Ascending aorta (tissue), 2 donors: Measurements from ENCODE around the gene ANKH. TPM values are rescaled to one million over a fixed set of nuclear protein-coding genes. Genes with fewer than 3 reads are reported as not detected.

ENCODE experiments used
- DNase-seq, 2 donors: peaks; one replicate each; pipeline ENCODE4 v3.0.0-alpha.2; 2019; ENCODE audit warnings: low spot score in 2 of 2
- H3K27ac ChIP-seq, 2 donors: fragments of 200-600 bp; sonication (generic); one replicate each; pipeline ENCODE4 v1.5.1; 2016 to 2017; ENCODE audit warnings: mild to moderate bottlenecking in 1 of 2
- H3K27me3 ChIP-seq: fragments of 200-600 bp; sonication (generic); one replicate; pipeline ENCODE4 v1.5.1; 2017
- H3K36me3 ChIP-seq, 2 donors: fragments of 200-600 bp; sonication (generic); one replicate each; pipeline ENCODE4 v1.5.1; 2016
- H3K4me1 ChIP-seq, 2 donors: fragments of 200-600 bp; sonication (generic); one replicate each; pipeline ENCODE4 v1.5.1; 2016 to 2017; ENCODE audit warnings: mild to moderate bottlenecking in 1 of 2
- H3K4me3 ChIP-seq, 2 donors: fragments of 200-600 bp; sonication (generic); one replicate each; pipeline ENCODE4 v1.5.1; 2016 to 2017; ENCODE audit warnings: mild to moderate bottlenecking in 1 of 2
- H3K9me3 ChIP-seq, 2 donors: fragments of 200-600 bp; sonication (generic); one replicate each; pipeline ENCODE4 v1.5.1; 2016
- intact Hi-C: fragments of 100-400 bp; cut with DNase I; formaldehyde crosslinking; loops from one replicate; pipeline ENCODE4 v1.15.1; 2023
- total RNA-seq: library from RNA; depleted of rRNA; stranded (reverse); fragments of >200 nt; gene quantifications from one replicate; pipeline ENCODE4 v1.1.0, GENCODE V29; 2016
- TF ChIP-seq, protein P1 (sequence below), 3 experiments: fragments of 200-600 bp in 2 of 3; fragments of 450-650 bp in 1 of 3; sonication (generic) in 2 of 3; IDR thresholded peaks; one replicate each; pipeline ENCODE4 v1.5.1; 2016 to 2019; ENCODE audit warnings: antibody characterized with exemption in 3 of 3, mild to moderate bottlenecking in 1 of 3, moderate library complexity in 1 of 3

ANKH gene
- total RNA-seq, 1 donor from 2014 or later: 388 TPM

DNA sequence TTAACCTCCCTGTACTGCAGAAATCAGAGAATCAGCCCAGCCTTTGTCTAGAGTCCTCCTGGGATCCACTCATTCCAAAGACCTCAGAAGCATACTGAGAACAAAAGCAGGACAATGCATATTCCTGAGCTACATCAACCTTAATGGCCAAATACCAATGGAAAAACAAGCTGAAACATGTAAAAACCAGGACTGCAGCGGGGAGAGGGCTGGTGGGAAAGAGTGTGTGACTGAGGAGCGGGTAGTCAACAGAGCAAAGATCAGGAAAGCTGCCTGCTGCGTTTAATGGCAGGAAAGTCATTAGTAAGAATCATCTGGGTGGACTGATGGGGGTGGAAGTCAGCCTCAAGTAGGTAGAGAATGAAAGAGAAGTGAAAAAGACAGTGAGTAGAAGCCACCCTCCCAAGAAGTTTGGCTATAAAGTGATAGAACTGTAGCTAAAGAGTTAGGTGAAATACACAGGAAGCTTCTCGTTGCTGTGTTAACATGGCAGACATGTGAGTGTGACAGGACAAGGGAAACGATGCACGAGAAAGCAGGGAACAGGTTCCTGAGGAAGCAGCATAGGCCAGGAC lies 119.0 kb downstream of the ANKH start:
- intact Hi-C loops: no loop called here
- TF ChIP-seq, protein P1, sequence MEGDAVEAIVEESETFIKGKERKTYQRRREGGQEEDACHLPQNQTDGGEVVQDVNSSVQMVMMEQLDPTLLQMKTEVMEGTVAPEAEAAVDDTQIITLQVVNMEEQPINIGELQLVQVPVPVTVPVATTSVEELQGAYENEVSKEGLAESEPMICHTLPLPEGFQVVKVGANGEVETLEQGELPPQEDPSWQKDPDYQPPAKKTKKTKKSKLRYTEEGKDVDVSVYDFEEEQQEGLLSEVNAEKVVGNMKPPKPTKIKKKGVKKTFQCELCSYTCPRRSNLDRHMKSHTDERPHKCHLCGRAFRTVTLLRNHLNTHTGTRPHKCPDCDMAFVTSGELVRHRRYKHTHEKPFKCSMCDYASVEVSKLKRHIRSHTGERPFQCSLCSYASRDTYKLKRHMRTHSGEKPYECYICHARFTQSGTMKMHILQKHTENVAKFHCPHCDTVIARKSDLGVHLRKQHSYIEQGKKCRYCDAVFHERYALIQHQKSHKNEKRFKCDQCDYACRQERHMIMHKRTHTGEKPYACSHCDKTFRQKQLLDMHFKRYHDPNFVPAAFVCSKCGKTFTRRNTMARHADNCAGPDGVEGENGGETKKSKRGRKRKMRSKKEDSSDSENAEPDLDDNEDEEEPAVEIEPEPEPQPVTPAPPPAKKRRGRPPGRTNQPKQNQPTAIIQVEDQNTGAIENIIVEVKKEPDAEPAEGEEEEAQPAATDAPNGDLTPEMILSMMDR (IDR thresholded peaks at IDR 0.05): no peak
- H3K36me3 ChIP-seq: peaks cover 12 to 43% of the 10 kb centered on the region in 2 donors

GRCh38 chr5:14750712-14751111 lies 120.9 kb downstream of the ANKH start:
- TF ChIP-seq, protein P1 (IDR thresholded peaks at IDR 0.05): no peak
- no peak overlapping the region for H3K27ac ChIP-seq
- intact Hi-C loops: no loop called here

More for the DNA sequence above, 119.0 kb downstream of the ANKH start:
- peaks cover 0 to 6% of the 10 kb centered on the region in 2 donors for H3K4me1 ChIP-seq
- H3K27ac ChIP-seq: peak overlapping the region in 1 of 2 donors; percentile 17
- H3K27me3 ChIP-seq: no peaks in the 10 kb centered on the region
- no peak overlapping the region for H3K4me3 ChIP-seq
- DNase-seq: no peak
- H3K9me3 ChIP-seq: no peaks in the 10 kb centered on the region

DNA sequence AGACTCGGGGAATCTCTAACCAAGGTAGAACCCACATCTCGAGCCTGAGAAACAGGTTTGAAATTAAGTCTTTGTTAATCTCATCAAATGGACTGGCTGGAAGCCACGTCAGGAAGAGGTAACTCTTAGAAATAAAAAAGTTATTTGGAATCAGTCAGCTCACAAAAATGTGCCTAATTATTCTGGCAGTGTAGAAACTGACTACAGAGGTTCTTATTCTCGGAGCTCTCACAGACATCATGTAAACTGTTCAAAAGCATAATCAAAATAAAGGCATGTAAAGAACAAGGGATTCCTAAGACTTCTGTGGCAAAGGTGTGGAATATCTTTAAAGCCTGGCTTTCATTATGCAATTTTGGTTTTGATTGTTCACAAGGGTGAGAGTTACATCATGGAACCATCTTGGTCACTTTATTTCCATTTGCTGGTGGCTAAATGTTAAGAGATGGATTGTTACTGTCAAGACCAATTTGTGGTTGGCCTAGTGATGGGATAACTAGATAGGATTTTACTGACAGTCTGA lies 121.9 kb downstream of the ANKH start:
- TF ChIP-seq, protein P1 (IDR thresholded peaks at IDR 0.05): no peak

More at GRCh38 chr5:14750712-14751111, 120.9 kb downstream of the ANKH start:
- peaks cover 20 to 54% of the 10 kb centered on the region in 2 donors for H3K36me3 ChIP-seq
- no peaks in the 10 kb centered on the region for H3K9me3 ChIP-seq
- H3K27me3 ChIP-seq: no peaks in the 10 kb centered on the region
- H3K4me1 ChIP-seq: peaks cover 0 to 6% of the 10 kb centered on the region in 2 donors
- no peak for DNase-seq
- H3K4me3 ChIP-seq: no peak overlapping the region

DNA sequence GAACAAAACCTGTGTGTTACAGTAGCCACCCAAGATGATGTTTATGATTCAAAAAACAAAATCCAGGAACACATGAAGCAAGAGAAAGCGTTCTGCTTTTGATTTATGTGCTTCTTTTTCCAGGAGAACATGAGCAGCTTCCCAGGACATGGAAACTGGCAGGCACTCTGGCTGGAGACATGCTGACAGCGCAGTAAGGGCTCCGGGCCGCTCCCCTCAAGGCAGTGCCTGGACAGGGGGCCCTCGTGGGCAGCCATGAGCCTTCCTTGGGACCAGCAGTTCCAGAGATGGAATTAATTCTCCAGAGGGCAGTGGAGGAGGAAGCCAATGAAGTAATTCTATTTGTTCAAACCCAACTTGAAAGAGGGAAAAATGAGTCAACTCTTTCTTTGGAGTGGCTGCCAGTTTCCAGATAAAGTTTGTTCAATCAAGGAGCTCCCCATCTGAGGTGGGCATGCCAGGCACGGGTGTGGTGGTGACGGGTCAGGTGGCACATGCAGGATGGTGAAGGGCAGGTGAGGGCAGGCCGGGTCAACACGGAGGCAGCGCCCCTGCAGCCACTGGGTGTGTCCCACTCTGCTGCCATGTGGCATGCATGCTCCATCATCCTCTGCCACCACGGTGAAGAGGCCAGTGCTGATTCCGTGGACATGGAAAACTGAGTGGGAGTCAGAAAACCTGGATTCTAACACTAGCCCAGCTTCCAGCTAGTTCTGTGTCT lies 123.2 kb downstream of the ANKH start:
- Histone ChIP-seq H3K36me3 (peaks cover 30 to 62% of the 10 kb centered on the region in 2 donors), H3K27ac (peak overlapping the region; percentile 31 to 49), H3K4me1 (peaks cover 3 to 13% of the 10 kb centered on the region in 2 donors), H3K9me3 (no peaks in the 10 kb centered on the region), H3K27me3 (no peaks in the 10 kb centered on the region), H3K4me3 (no peak overlapping the region)
- TF ChIP-seq, protein P1 (IDR thresholded peaks at IDR 0.05): no peak
- DNase-seq: peak in 1 of 2 donors; percentile 81
- intact Hi-C loops: loop anchor here (5.0 kb wide), 1 partner anchor 69 kb away; no protein-coding TSS in a partner anchor

More for the DNA sequence above, 121.9 kb downstream of the ANKH start:
- no peaks in the 10 kb centered on the region for H3K27me3 ChIP-seq
- H3K36me3 ChIP-seq: peaks cover 27 to 65% of the 10 kb centered on the region in 2 donors
- H3K9me3 ChIP-seq: no peaks in the 10 kb centered on the region
- H3K27ac ChIP-seq: peak overlapping the region; percentile 22 to 31
- intact Hi-C loops: loop anchor here (5.0 kb wide), 1 partner anchor 68 kb away; no protein-coding TSS in a partner anchor
- H3K4me3 ChIP-seq: no peak overlapping the region
- DNase-seq: no peak
- H3K4me1 ChIP-seq: peaks cover under 1 to 6% of the 10 kb centered on the region in 2 donors

GRCh38 chr5:14745753-14746152 lies 125.8 kb downstream of the ANKH start:
- H3K27me3 ChIP-seq: no peaks in the 10 kb centered on the region
- peak overlapping the region in 1 of 2 donors; percentile 77 for H3K27ac ChIP-seq
- no peak for DNase-seq
- H3K4me3 ChIP-seq: no peak overlapping the region
- intact Hi-C loops: loop anchor here (5.0 kb wide), 1 partner anchor 72 kb away; no protein-coding TSS in a partner anchor
- peaks cover 27 to 66% of the 10 kb centered on the region in 2 donors for H3K36me3 ChIP-seq
- TF ChIP-seq, protein P1 (IDR thresholded peaks at IDR 0.05): no peak
- H3K9me3 ChIP-seq: no peaks in the 10 kb centered on the region
- H3K4me1 ChIP-seq: peaks cover 3 to 24% of the 10 kb centered on the region in 2 donors
